K562 (cell line): Measurements from ENCODE around the gene RAPGEFL1. TPM values are rescaled to one million over a fixed set of nuclear protein-coding genes. Genes with fewer than 3 reads are reported as not detected.

Experiments
- ATAC-seq: fragments of 200-7000 bp; cut with Tn5 transposase; 3 replicates; pipeline ENCODE4 v1.9.1; 2020; ENCODE audit warnings: moderate library complexity
- BruUV-seq: library from RNA; stranded (reverse); fragments of 400-500 nt; replicated peaks from 2 replicates; lab custom pipeline; 2021; lab: Mats Ljungman, UMichigan
- CTCF ChIA-PET: fragments of 300-600 bp; formaldehyde crosslinking; extraction: SDS; loops from one replicate; lab custom pipeline; 2021; ENCODE audit warnings: low intra/inter-chr PET ratio; lab: Yijun Ruan, JAX
- POLR2A ChIA-PET: fragments of 300-600, 350-650 bp; sonication (Branson Sonifier 250); formaldehyde crosslinking; extraction: SDS; loops from one replicate; lab custom pipeline; 2021; ENCODE audit warnings: antibody characterized with exemption, inconsistent platforms; lab: Yijun Ruan, JAX
- DNase-seq, 4 experiments: peaks; one replicate each; pipeline versions ENCODE4 v3.0.0 to v3.0.0-alpha.2; 2011 to 2018; ENCODE audit warnings: low spot score in 3 of 4, mixed read lengths in 3 of 4; ENCODE audit errors: extremely low read depth in 1 of 4
- FAIRE-seq: peaks from 2 replicates; lab custom pipeline; 2011; peaks lifted over from hg19 to GRCh38; lab: Jason Lieb, UNC
- H2AFZ ChIP-seq: 2 replicates; pipeline ENCODE4 v1.6.0; 2011; ENCODE audit warnings: low read depth, low read length, control low read depth, inconsistent platforms
- H3K27ac ChIP-seq: fragments of 200-600 bp; 3 replicates; pipeline ENCODE4 v1.8.0; 2011; ENCODE audit warnings: low read depth, mild to moderate bottlenecking, control low read depth, inconsistent platforms, low read length, moderate library complexity, mixed read lengths; ENCODE audit errors: extremely low read depth
- H3K27me3 ChIP-seq, 2 experiments: fragments of 300-600 bp in 1 of 2; 2 replicates in 1 of 2; 3 replicates in 1 of 2; pipeline versions ENCODE4 v1.6.0 to v1.8.0; 2011; ENCODE audit warnings: inconsistent platforms in 2 of 2, low read length in 2 of 2, mild to moderate bottlenecking in 1 of 2, mixed read lengths in 1 of 2, moderate library complexity in 1 of 2; ENCODE audit not compliant: control insufficient read depth in 2 of 2, insufficient read depth in 2 of 2
- H3K36me3 ChIP-seq: fragments of 300-600 bp; 3 replicates; pipeline ENCODE4 v1.8.0; 2011; ENCODE audit warnings: mild to moderate bottlenecking, low read length, inconsistent platforms; ENCODE audit not compliant: control insufficient read depth, insufficient read depth
- H3K4me1 ChIP-seq, 2 experiments: fragments of 200-600 bp in 1 of 2; replicated peaks in 1 of 2; 2 replicates in 1 of 2; 3 replicates in 1 of 2; pipeline versions ENCODE4 v1.5.1 to v1.8.0; 2011; ENCODE audit warnings: inconsistent platforms in 2 of 2, low read length in 2 of 2, mild to moderate bottlenecking in 1 of 2, mixed read lengths in 1 of 2, moderate library complexity in 1 of 2; ENCODE audit not compliant: control insufficient read depth in 2 of 2, insufficient read depth in 2 of 2
- H3K4me2 ChIP-seq: 2 replicates; pipeline ENCODE4 v1.6.1; 2011; ENCODE audit warnings: low read length, control low read depth, inconsistent platforms, mixed read lengths; ENCODE audit not compliant: insufficient read depth
- H3K4me3 ChIP-seq: fragments of 200-600 bp; sonication (generic), shearing (Covaris generic); 2 replicates; pipeline ENCODE4 v1.5.1; 2016; ENCODE audit warnings: control low read depth, inconsistent platforms
- H3K79me2 ChIP-seq: fragments of 200-600 bp; 3 replicates; pipeline ENCODE4 v1.8.0; 2011; ENCODE audit warnings: low read length, inconsistent platforms; ENCODE audit not compliant: control insufficient read depth, insufficient read depth
- H3K9ac ChIP-seq, 2 experiments: 2 replicates each; pipeline versions ENCODE4 v1.6.0 to v1.6.1; 2011; ENCODE audit warnings: low read depth in 2 of 2, low read length in 2 of 2, control low read depth in 1 of 2, inconsistent platforms in 1 of 2, mild to moderate bottlenecking in 1 of 2, mixed read lengths in 1 of 2; ENCODE audit not compliant: insufficient read depth in 1 of 2
- H3K9me1 ChIP-seq: one replicate; pipeline ENCODE4 v1.6.0; 2011; ENCODE audit warnings: inconsistent platforms, mild to moderate bottlenecking, low read length, moderate library complexity; ENCODE audit not compliant: control insufficient read depth, insufficient read depth
- H3K9me3 ChIP-seq: replicated peaks from 2 replicates; pipeline ENCODE4 v1.5.1; 2011; ENCODE audit warnings: low read depth, low read length, inconsistent platforms; ENCODE audit not compliant: control insufficient read depth, insufficient read depth
- H4K20me1 ChIP-seq: replicated peaks from 2 replicates; pipeline ENCODE4 v1.6.1; 2011; ENCODE audit warnings: low read length, inconsistent platforms, mixed read lengths; ENCODE audit not compliant: control insufficient read depth, insufficient read depth
- FIP1L1 ChIP-seq: fragments of 200-400 bp; formaldehyde crosslinking; IDR thresholded peaks from 2 replicates; pipeline ENCODE4 v1.6.1; 2018; ENCODE audit warnings: mild to moderate bottlenecking, low read depth, low read length; ENCODE audit not compliant: poor library complexity, severe bottlenecking
- HMGN3 ChIP-seq: IDR thresholded peaks from 2 replicates; pipeline ENCODE4 v1.6.1; 2011; ENCODE audit warnings: borderline replicate concordance, low read depth, mild to moderate bottlenecking, mixed read lengths, low read length; ENCODE audit not compliant: insufficient read length; ENCODE audit errors: extremely low read depth
- POLR2G ChIP-seq: fragments of 200-400 bp; formaldehyde crosslinking; IDR thresholded peaks from 2 replicates; pipeline ENCODE4 v1.6.1; 2017; ENCODE audit warnings: low read depth, mild to moderate bottlenecking, antibody characterized with exemption, low read length, moderate library complexity
- ZBTB26 ChIP-seq: fragments of 450-650 bp; formaldehyde crosslinking; IDR thresholded peaks from 2 replicates; pipeline ENCODE4 v1.4.0; 2022; ENCODE audit warnings: missing genetic modification characterization
- WGBS: fragments of 100-300 bp; shearing (Covaris generic); methylation state at CpG from one replicate; pipeline ENCODE4 v1.1.6; 2016; ENCODE audit warnings: low coverage, mixed read lengths; ENCODE audit not compliant: insufficient coverage; ENCODE audit errors: missing lambda C conversion rate; 5-methylcytosine and 5-hydroxymethylcytosine counted together
- in situ Hi-C: fragments of 300-500 bp; cut with MboI; formaldehyde crosslinking; loops from 4 replicates; pipeline ENCODE4 v1.15.0; 2018; ENCODE audit warnings: inconsistent platforms, mixed read lengths
- intact Hi-C: fragments of 100-400 bp; cut with micrococcal nuclease; formaldehyde crosslinking; loops from 2 replicates; pipeline ENCODE4 v1.14.2; 2022
- polyA plus RNA-seq, 8 experiments: library from polyadenylated mRNA; depleted of rRNA in 4 of 8; stranded (reverse) in 5 of 8; unstranded in 3 of 8; fragments of >200 nt; fragmentation: Nextera tagmentation in 2 of 8; fragmentation: Illumina TruSeq in 1 of 8; extraction: Ambion mirVana in 2 of 8; extraction: Trizol in 1 of 8; gene quantifications; 2 replicates each; pipeline versions ENCODE4 v1.2.1 to v1.2.3, GENCODE V29; 2011 to 2014; ENCODE audit warnings: inconsistent platforms in 1 of 8, missing spikeins in 1 of 8
- total RNA-seq, 7 experiments: library from RNA; depleted of rRNA in 6 of 7; stranded (reverse); fragments of >200 nt in 6 of 7; fragmentation: Illumina TruSeq in 2 of 7; extraction: Trizol in 2 of 7; gene quantifications; 2 replicates each; pipeline versions ENCODE4 v1.2.1 to v1.2.3, GENCODE V29; 2011 to 2021; ENCODE audit warnings: low replicate concordance in 1 of 7

RAPGEFL1 gene
- total and polyA plus RNA-seq, 9 of the 15 experiments (the other 6 are each of a cell fraction or from before 2014, with no cell fraction given), result 0.18 to 4.1 (median 2.1) TPM

GRCh38 chr17:40178021-40178601 is 841 bp downstream of the RAPGEFL1 start:
- ChIA-PET CTCF (no interaction called here), POLR2A (interaction anchor here (0.7 to 1.2 kb wide), 2 partner anchors 13 to 38 kb away, joined by 3 read pairs; partner anchors contain the start of gene CASC3)
- BruUV-seq, result no TSS peak
- intact Hi-C loops, result no loop called here
- Histone ChIP-seq H3K4me1 (peaks cover 10 to 28% of the 10 kb centered on the region in 2 experiments; a peak in 4 of 5 replicates), H2AFZ (no peak overlapping the region), H4K20me1 (no peaks in the 10 kb centered on the region), H3K4me2 (no peak overlapping the region), H3K9me3 (no peaks in the 10 kb centered on the region), H3K9ac (peak overlapping the region in 1 of 2 experiments; percentile 62; a peak in 2 of 4 replicates), H3K36me3 (peaks cover 17% of the 10 kb centered on the region; the same call in 2 of the 3 replicates), H3K27ac (peak overlapping the region; percentile 56; the same call in 1 of the 3 replicates), H3K79me2 (no peaks in the 10 kb centered on the region), H3K4me3 (no peak overlapping the region; the same call in 1 of the 2 replicates), H3K9me1 (peaks cover 5% of the 10 kb centered on the region), H3K27me3 (no peaks in the 10 kb centered on the region)
- FAIRE-seq (no peak), ATAC-seq (no peak), DNase-seq (peak in 2 of 4 experiments; percentile 47 to 49)
- in situ Hi-C loops, result no loop called here
- 97% methylated on average over 15 of the region's 46 CpGs for WGBS
- peak; percentile 40 for TF ChIP-seq HMGN3
- no peak for TF ChIP-seq ZBTB26 (CRISPR knock-in tag)
- TF ChIP-seq FIP1L1, result peak; percentile 8
- peak; percentile 31; the same call in 1 of the 2 replicates for TF ChIP-seq POLR2G
